ENCODE measurements around the gene C1orf226.

C1orf226 gene

GRCh38 chr1:162380061-162380846, 1.3 kb upstream of the C1orf226 start:
- DNase-seq (ENCODE audit: low spot score): no peak
- no peak overlapping the region for H3K27ac ChIP-seq
- TF ChIP-seq CTCF (conservative IDR thresholded peaks at IDR 0.05; ENCODE audit: low read depth): no peak
- POLR2A ChIA-PET (ENCODE audit: low non-redundant PET): interaction anchor here (0.6 kb wide), 1 partner anchor 12 kb away, joined by 3 read pairs; no protein-coding TSS in a partner anchor
- CTCF ChIA-PET: interaction anchor here (0.8 kb wide), 1 partner anchor 9 kb away, joined by 3 read pairs; no protein-coding TSS in a partner anchor

- TF ChIP-seq CTCF (conservative IDR thresholded peaks at IDR 0.05; ENCODE audit: low read depth): no peak
- peak overlapping the region; percentile 95 for H3K27ac ChIP-seq
- DNase-seq (ENCODE audit: low spot score): no peak
- POLR2A ChIA-PET (ENCODE audit: low non-redundant PET): no interaction called here
- CTCF ChIA-PET: interaction anchor here (0.9 to 1.7 kb wide), 3 partner anchors 9 to 326 kb away, joined by 3 to 9 read pairs (median 3); no protein-coding TSS in a partner anchor
Observed at GRCh38 chr1:162381941-162382750, 618 bp downstream of the C1orf226 start.

GRCh38 chr1:162383091-162383490, 1.6 kb downstream of the C1orf226 start:
- TF ChIP-seq CTCF (conservative IDR thresholded peaks at IDR 0.05; ENCODE audit: low read depth): no peak
- CTCF ChIA-PET: no interaction called here
- H3K27ac ChIP-seq: no peak overlapping the region
- POLR2A ChIA-PET (ENCODE audit: low non-redundant PET): interaction anchor here (1.1 kb wide), 1 partner anchor 12 kb away, joined by 3 read pairs; no protein-coding TSS in a partner anchor
- no peak for DNase-seq (ENCODE audit: low spot score)

GRCh38 chr1:162383516-162383915, 2.0 kb downstream of the C1orf226 start:
- H3K27ac ChIP-seq: no peak overlapping the region
- CTCF ChIA-PET: no interaction called here
- no peak for TF ChIP-seq CTCF (conservative IDR thresholded peaks at IDR 0.05; ENCODE audit: low read depth)
- DNase-seq (ENCODE audit: low spot score): no peak
- POLR2A ChIA-PET (ENCODE audit: low non-redundant PET): interaction anchor here (1.1 kb wide), 1 partner anchor 12 kb away, joined by 3 read pairs; no protein-coding TSS in a partner anchor

GRCh38 chr1:162384116-162384515, 2.6 kb downstream of the C1orf226 start:
- DNase-seq (ENCODE audit: low spot score): no peak
- no peak for TF ChIP-seq CTCF (conservative IDR thresholded peaks at IDR 0.05; ENCODE audit: low read depth)
- POLR2A ChIA-PET (ENCODE audit: low non-redundant PET): interaction anchor here (1.1 kb wide), 1 partner anchor 13 kb away, joined by 3 read pairs; no protein-coding TSS in a partner anchor
- CTCF ChIA-PET: no interaction called here
- H3K27ac ChIP-seq: no peak overlapping the region

- CTCF ChIA-PET: no interaction called here
Observed at GRCh38 chr1:162384601-162385279, 3.2 kb downstream of the C1orf226 start.

More at GRCh38 chr1:162384601-162385279, 3.2 kb downstream of the C1orf226 start:
- no peak for DNase-seq (ENCODE audit: low spot score)
- no peak overlapping the region for H3K27ac ChIP-seq
- POLR2A ChIA-PET (ENCODE audit: low non-redundant PET): no interaction called here
- TF ChIP-seq CTCF (conservative IDR thresholded peaks at IDR 0.05; ENCODE audit: low read depth): no peak

Data from RWPE1 (cell line).